Measurements from ENCODE around the gene ANKRD24.
"Not testable (repeated sequence)": the region's sequence is repeated elsewhere in the genome, so short reads cannot be mapped to it uniquely, and the experiment has no call there.

Gene ANKRD24

DNA sequence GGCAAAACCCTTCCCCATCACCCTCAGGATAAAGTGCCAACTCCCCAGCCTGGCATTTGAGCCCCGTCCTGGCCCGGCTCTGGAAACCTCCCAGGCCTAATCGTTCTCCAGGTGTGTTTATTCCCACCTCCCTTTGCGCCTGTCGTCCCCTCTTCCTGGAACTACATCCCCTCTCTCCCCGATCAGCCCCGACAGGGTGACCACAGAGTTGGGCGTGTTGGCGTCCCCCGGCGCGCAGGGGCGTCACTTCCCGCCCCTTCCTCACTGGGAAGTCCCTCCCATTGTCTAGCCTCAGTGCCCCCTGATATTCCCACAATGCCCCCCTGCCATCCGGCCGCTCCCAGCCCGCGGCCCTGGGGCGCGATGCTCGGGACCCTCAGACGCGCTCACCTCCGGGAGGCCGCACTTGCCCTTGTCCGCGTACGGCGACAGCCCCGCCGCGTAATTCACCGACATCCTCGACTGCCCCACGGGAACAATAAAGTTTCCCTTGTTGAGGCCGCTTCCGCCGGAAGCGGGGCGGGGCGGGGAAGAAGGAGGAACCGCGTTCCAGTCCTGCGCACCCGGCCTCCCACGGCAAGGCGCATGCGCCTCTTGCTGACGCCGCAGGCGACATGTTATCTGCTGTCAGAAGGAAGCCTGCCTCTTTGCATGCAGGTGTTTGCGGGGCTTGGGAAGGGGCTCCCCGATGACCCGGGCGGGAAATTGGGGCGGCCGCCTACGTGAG lies at the start of gene ANKRD24, which contains the start of gene SIRT6:
ANKRD24 (plus strand) TSS at position 606 of the 727 bp plus-strand sequence. CDS start 3,737 bp downstream, outside the sequence.
SIRT6 (minus strand) TSS at position 480 of the 727 bp plus-strand sequence; CDS start at position 456, 24 bp downstream.
- in situ Hi-C loops (cut with HindIII; ENCODE audit: low sequenced_read_pairs), result no loop called here

DNA sequence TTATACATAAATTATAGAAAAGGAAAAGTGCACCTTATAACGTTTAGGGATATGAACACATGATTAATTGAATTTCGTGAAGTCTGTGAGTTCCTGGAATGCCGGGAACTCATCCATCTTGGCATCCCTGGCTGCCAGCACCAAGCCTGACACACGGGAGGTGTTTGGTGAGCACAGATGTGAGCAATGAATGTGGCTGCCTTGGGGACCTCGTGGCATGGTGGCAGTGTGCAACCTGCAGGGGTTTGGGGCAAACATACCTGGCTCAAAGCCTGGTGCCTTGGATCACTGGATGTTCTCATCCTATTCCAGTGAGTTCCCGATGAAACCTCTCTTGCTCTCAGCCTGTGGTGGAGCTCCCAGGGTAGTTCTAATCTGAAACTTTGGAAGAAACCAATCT lies 48.1 kb upstream of the ANKRD24 start:
- in situ Hi-C loops (cut with HindIII; ENCODE audit: low sequenced_read_pairs), result no loop called here

DNA sequence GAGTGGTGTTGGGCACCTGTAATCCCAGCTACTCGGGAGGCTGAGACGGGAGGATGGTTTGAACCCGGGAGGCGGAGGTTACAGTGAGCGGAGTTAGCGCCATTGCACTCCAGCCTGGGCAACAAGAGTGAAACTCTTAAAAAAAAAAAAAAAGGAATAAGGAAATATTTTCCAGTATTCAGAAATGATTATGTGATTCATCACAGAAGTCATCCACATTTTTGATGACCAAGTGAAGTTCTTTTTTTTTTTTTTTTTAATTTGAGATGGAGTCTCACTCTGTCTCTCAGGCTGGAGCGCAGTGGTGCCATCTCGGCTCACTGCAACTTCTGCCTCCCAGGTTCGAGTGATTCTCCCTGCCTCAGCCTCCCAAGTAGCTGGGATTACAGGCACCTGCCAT lies 47.1 kb upstream of the ANKRD24 start:
- in situ Hi-C loops (cut with HindIII; ENCODE audit: low sequenced_read_pairs), result not testable (repeated sequence)

DNA sequence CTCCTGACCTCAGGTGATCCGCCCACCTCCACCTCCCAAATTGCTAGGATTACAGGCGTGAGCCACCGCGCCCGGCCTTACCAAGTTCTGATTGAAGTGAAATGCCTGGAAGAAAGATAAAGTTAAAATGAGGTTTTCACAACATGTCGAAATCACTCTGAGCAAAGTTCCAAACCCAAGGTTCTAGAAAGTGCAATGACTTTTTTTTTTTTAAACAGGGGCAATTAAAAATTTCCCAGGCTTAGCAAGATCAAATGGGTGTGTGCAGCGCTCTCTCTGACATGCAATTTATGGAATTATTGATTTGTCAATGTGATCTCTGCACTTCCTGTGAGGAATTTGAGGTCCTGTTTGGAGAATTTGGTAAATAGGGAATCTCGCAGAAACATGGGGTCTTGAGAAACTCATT lies 45.8 kb upstream of the ANKRD24 start:
- in situ Hi-C loops (cut with HindIII; ENCODE audit: low sequenced_read_pairs), result no loop called here

DNA sequence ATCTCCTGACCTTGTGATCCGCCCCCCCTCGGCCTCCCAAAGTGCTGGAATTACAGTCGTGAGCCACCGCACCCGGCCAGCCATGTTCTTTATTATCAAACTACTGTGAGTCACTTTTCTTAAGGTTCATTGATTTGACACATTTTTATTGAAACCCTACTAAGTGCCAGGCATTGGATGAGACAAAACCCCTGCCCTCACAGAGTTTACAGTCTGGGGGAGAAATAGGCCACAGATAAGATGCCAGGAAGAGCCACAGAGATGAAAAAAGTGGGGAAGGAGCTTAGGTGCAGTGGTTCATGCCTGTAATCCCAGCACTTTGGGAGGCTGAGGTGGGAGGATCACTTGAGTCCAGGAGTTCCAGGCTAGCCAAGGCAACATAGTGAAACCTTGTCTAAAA lies 44.0 kb upstream of the ANKRD24 start:
- in situ Hi-C loops (cut with HindIII; ENCODE audit: low sequenced_read_pairs), result no loop called here

DNA sequence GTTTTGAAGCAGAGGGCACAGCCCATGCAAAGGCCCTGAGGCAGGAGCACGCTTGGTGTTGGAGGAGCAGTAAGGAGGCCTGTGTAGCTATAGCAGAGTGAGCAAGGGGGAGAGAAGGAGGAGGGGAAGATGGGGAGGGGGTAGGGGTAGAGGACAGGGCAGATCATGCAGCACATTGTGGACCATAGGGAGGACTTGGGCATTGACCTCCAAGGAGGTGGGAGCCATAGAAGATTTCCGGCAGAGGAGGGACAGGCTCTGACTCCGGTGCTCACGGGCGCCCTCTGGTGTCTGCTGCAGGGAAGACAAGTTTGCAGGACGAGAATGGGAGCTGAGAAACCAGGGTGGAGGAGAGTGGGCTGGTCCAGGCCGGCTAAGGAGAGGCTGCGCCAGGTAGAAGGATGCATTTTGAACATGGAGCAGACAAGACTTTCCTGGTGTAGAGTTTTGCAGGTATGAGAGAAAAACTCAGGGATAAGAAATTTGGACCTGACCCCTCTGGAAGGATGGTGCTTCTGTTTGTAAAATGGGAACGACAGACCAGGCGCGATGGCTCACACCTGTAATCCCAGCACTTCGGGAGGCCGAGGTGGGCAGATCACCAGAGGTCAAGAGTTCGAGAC lies 42.8 kb upstream of the ANKRD24 start:
- in situ Hi-C loops (cut with HindIII; ENCODE audit: low sequenced_read_pairs), result no loop called here

DNA sequence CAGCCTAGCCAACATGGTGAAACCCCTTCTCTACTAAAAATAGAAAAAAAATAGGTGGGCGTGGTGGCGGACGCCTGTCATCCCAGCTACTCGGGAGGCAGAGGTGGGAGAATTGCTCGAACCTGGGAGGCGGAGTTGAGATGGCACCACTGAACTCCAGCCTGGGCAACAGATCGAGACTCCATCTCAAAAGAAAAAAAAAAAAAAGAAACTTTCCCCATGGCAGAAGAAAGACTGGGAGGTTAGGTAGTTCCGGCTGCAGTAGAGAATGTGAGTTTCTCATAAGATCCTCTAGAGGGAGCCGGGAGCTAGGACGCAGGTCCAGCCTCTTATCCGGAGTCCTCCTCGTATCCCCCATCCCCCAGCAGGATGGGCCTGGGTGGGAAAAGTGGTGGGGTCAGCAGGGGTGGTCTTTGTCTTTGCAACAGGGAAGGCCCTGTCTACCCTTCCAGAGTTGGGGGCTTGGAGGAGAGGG lies 42.2 kb upstream of the ANKRD24 start:
- in situ Hi-C loops (cut with HindIII; ENCODE audit: low sequenced_read_pairs), result no loop called here

DNA sequence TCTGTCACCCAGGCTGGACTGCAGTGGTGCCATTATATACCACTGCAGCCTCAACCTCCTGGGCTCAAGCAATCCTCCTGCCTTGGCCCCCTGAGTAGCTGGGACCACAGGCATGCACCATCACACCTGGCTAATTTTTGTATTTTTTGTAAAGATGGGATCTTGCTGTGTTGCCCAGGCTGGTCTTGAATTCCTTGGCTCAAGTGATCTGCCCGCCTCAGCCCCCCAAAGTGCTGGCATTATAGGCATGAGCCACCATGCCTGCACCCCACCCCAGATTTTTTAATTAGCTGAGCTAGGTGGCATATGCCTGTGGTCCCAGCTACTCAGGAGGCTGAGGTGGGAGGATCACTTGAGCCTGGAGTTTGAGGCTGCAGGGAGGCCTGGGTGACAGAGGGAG lies 39.6 kb upstream of the ANKRD24 start:
- in situ Hi-C loops (cut with HindIII; ENCODE audit: low sequenced_read_pairs), result not testable (repeated sequence)

DNA sequence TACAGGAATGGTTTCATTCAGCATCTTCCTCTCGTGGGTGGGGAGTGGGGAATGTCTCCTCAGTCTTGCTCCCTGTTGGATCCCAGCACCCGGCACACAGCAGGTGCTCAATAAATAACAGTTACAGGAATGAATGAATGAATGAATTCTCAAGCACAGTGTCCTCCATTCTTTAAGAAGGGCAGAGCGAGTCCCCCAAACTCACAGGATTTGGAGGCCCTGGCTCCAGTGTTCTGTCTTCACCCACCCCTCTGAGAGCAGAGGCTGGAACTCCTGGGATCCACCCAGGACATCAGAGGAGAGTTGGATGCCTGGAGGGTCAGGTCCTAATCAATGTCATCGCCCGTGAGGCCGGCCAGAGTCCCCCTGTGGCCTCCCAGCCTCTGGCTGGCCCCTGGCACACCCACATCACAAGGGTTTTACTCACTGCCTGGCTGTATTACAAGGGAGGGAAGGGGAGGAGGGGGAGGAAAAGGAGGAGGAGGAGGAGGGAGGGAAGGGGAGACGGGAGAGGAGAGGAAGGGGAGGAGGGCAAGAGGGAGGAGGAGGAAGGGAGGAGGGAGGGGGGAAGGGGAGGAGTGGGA lies 37.7 kb upstream of the ANKRD24 start:
- in situ Hi-C loops (cut with HindIII; ENCODE audit: low sequenced_read_pairs), result no loop called here

DNA sequence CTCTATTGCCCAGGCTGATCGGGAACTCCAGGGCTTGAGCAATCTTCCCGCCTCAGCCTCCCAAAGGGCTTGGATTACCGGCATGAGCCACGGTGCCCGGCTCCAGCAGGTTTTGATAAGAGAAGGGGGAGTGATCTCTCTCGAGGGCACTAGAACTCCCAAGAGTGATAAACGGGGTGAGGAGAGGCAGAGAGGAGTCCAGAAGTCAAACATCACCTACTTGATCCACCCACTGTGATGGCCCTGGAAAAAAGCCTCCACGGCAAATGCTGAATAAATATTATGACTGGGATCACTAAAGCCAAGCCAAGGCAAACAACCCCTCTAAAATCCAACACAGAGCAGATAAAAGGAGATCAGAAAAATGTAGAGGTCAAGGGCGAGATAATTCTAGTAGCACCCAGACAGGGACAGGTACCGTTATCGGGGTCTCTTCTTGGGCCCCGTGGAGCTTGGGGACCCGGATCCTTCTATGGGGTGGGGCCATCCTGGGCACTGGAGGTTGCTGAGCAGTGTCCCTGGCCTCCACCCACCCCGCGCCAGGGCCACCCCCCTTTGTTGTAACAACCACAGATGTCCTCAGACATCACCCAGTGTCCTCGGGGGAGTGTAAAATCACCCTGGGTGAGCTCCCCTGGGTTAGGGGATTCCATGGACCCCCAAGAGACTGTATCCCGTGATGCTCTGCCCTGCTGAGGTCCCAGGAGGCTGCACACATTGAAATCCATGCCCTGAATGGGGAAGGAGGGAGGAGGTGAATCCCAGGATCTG lies 32.8 kb upstream of the ANKRD24 start:
- in situ Hi-C loops (cut with HindIII; ENCODE audit: low sequenced_read_pairs), result no loop called here

DNA sequence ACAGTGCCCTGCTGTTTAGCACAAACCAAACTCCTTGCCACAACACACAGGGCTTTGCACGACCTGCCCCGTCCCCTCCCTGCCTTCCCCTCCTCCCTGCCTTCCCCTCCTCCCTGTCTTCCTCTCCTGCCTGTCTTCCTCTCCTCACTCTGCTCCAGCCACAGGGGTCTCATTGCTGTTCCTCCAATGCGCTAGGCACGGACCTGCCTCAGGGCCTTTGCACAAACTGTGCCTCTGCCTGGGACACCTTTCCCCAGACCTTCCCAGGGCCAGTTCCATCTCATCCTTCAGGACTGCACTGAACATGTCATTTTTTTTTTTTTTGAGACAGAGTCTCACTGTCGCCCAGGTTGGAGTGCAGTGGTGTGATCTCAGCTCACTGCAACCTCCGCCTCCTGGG lies 30.9 kb upstream of the ANKRD24 start:
- in situ Hi-C loops (cut with HindIII; ENCODE audit: low sequenced_read_pairs), result no loop called here

DNA sequence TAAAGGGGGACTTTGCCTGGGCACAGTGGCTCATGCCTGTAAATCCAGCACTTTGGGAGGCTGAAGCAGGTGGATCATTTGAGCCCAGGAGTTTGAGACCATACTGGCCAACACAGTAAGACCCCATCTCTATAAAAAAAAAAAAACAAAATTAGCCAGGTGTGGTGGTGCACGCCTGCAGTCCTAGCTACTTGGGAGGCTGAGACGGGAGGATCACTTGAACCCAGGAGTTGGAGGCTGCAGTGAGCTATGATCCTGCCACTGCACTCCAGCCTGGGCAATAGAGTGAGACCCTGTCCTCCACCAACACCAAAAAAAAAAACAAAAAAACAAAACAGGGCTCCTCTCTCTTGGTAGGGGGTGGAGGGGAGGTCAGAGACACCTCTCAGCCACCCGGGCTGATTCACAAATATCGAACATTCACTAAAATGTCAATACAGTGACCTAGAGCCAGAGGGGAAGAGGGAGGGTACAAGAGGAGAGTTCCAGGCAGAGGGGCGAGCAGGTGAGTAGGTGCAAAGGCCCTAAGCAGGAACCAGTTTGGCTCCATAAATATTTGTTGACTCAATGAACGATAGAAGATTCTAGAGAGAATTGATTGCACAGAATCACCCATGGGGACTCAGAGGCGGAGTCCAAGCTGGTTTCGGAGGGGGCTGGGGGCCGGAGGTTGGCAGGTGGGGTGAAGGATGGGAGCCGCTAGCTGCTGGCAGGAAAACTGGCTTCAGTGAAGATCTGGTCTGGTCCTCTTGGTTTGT lies 30.1 kb upstream of the ANKRD24 start:
- in situ Hi-C loops (cut with HindIII; ENCODE audit: low sequenced_read_pairs), result no loop called here

DNA sequence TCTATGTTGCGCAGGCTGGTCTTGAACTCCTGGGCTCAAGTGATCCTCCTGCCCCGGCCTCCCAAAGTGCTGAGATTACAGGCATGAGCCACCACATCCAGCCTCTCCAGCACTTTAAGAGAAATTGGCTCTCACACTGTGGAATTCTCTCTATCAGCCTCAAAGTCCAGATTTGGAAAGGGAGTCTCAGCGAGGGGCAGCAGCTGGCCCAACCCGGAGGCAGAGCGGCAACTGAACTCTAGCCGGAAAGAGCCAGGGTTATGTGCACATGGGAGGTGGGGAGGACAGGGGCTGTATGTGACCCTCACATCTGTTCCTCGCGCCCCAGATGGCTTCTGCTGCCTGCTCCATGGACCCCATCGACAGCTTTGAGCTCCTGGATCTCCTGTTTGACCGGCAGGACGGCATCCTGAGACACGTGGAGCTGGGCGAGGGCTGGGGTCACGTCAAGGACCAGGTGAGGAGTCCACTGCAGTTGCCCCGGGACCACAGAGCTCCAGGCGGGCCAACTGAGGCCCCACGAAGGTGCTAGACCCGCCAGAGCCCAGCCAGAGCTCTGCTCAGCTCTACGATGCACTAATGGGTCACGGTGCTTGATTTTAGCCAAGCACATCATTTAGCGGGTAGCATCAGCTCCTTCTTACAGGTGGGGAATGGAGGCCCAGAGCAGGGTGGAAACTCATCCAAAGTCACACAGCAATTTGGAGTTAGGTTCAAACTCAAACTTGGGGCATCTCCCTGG lies 27.7 kb upstream of the ANKRD24 start:
- in situ Hi-C loops (cut with HindIII; ENCODE audit: low sequenced_read_pairs), result no loop called here

DNA sequence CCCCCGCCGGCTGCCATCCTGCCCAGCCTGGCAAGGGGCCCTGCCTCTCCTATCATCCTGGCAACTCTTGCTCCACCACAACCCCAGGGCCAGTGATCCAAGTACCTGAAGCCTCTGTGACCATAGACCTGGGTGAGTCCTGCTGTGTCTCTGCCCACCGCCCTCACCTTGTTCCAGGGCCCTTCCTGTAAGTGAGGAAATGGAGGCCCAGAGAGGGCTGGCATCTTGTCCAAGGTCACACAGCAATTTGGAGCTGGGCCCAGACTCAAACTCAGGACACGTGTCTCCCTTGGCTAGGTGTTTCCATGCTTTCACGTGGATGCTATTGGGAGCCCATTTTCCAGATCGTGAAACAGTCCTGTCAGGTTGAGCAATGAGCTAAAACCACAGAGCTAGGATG lies 25.3 kb upstream of the ANKRD24 start:
- in situ Hi-C loops (cut with HindIII; ENCODE audit: low sequenced_read_pairs), result no loop called here

DNA sequence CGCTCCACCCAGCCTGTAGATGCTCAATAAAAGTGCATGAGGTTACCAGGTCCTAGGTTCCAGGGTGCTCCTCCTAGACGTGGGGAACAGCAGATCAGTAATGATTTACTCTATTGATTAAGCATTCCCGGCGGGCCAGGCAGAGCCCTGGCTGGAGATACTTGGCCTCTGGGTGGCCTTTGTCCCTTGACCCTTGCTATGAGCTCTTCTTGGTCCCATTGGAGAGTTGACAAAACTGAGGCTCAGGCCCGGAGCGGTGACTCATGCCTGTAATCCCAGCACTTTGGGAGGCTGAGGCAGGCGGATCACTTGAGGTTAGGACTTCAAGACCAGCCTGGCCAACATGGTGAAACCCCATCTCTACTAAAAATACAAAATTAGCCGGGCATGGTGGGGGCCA lies 24.5 kb upstream of the ANKRD24 start:
- in situ Hi-C loops (cut with HindIII; ENCODE audit: low sequenced_read_pairs), result not testable (repeated sequence)

DNA sequence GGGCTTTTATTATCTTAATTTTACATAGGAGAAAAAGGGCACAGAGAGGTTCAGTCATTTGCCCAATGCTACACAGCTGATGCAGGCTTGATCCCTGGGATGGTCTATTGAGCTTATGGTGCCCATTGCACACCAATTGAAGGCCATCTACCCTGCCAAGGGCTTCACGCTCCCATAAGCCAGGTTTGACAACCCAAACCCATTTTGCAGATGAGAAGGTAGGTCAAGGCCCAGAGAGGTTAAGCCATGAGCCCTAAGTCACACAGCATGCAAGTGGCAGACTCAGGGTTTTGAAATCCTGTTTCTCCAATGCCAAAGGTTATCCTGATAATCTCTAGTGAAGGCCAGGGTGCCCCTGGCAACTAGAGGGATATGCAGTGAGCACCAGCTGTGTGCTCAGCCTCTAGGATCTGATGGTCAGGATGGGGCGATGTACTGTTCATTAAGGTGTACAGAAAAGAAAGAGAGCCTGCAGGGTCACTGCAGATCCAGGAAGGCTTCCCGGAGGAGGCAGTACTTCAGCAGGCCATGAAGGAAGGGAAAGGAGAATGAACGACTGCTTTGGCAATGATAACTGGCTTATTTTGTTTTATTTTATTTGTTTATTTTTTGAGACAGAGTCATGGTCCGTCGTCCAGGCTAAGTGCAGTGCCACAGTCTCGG lies 20.9 kb upstream of the ANKRD24 start:
- in situ Hi-C loops (cut with HindIII; ENCODE audit: low sequenced_read_pairs), result no loop called here

DNA sequence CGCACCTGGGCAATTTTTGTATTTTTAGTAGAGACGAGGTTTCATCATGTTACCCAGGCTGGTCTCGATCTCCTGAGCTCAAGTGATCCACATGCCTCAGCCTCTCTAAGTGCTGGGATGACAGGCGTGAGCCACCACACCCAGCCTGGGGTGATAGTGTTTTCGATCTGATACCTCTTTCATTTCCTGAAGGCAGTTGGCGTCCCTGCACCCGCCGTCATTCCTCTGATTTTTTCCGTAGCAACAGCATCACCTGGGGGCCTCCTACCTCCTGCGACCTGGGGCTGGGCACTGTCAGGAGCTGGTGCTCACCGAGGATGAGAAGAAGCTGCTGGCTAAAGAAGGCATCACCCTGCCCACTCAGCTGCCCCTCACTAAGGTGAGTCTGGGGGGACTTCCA lies 18.2 kb upstream of the ANKRD24 start:
- in situ Hi-C loops (cut with HindIII; ENCODE audit: low sequenced_read_pairs), result no loop called here

DNA sequence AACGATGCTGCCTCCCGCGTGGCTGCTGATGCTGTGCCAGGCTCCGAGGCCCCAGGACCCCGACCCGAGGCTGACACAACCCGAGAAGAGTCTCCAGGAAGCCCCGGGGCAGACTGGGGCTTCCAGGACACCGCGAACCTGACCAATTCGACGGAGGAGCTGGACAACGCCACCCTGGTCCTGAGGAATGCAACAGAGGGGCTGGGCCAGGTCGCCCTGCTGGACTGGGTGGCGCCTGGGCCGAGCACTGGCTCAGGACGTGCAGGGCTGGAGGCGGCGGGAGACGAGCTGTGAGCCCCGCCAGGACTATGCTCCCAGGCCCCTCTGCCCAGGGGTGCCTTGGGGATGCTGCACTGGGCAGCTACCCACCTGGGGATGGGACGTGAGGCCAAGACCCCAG lies 10.8 kb upstream of the ANKRD24 start:
- in situ Hi-C loops (cut with HindIII; ENCODE audit: low sequenced_read_pairs), result no loop called here

DNA sequence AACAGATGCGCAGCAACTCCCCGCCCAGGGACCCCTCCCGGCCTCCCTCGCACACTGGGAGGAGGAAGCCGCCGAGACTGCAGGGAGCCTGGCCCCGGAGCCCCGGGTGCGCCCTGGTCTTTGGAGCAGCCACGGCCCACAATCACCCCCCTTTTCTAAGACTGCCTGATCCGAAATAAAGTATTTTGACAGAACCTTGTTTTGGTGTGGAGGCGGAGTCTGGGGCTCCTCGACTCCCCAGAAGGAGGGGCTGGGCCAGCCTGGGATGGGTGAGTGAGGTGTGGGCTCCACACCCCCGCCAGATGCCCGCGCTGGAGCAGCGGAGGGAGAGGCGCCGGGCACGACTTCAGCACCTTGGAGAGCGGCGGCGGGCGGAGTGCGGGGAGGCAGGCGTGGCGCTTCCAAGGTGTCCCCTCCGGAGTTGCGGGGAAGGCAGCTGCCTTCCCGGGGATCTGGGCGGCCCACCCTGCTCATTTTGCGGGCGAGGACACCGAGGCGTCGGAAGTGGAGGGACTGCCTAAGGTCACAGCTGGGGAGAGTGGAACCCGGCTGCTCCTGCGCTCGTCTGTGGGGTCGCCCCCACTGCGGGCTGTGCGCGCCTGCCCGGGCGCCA lies 9.5 kb upstream of the ANKRD24 start:
- in situ Hi-C loops (cut with HindIII; ENCODE audit: low sequenced_read_pairs), result no loop called here

Measured in DLD1 (cell line).